WERI-Rb-1 (cell line): ENCODE measurements around the gene TAGAP.
"Not testable (repeated sequence)": the region's sequence is repeated elsewhere in the genome, so short reads cannot be mapped to it uniquely, and the experiment has no call there.

Source experiments
- DNase-seq: peaks from one replicate; pipeline ENCODE4 v3.0.0-alpha.2; 2020
- H3K27ac ChIP-seq: fragments of 250-450 bp; sonication (Bioruptor Pico); 2 replicates; pipeline ENCODE4 v1.5.1; 2020; ENCODE audit warnings: mild to moderate bottlenecking, moderate library complexity
- H3K27me3 ChIP-seq: fragments of 250-450 bp; sonication (Bioruptor Pico); 2 replicates; pipeline ENCODE4 v1.5.1; 2021; ENCODE audit warnings: mild to moderate bottlenecking, low read depth, moderate library complexity; ENCODE audit not compliant: insufficient read depth, severe bottlenecking
- H3K36me3 ChIP-seq: fragments of 250-450 bp; sonication (Bioruptor Pico); 2 replicates; pipeline ENCODE4 v1.5.1; 2020; ENCODE audit warnings: mild to moderate bottlenecking, moderate library complexity
- H3K4me3 ChIP-seq: 2 replicates; pipeline ENCODE4 v1.5.1; 2011; ENCODE audit warnings: low read depth, mild to moderate bottlenecking, control low read depth, low read length
- H3K9me3 ChIP-seq: fragments of 250-450 bp; sonication (Bioruptor Pico); 2 replicates; pipeline ENCODE4 v1.5.1; 2021; ENCODE audit warnings: mild to moderate bottlenecking, moderate library complexity; ENCODE audit not compliant: severe bottlenecking
- TF ChIP-seq, protein P1 (sequence below): IDR thresholded peaks from 2 replicates; pipeline ENCODE4 v1.5.1; 2011; ENCODE audit warnings: low read depth, mild to moderate bottlenecking, control low read depth, inconsistent platforms, low read length

The TAGAP gene

DNA sequence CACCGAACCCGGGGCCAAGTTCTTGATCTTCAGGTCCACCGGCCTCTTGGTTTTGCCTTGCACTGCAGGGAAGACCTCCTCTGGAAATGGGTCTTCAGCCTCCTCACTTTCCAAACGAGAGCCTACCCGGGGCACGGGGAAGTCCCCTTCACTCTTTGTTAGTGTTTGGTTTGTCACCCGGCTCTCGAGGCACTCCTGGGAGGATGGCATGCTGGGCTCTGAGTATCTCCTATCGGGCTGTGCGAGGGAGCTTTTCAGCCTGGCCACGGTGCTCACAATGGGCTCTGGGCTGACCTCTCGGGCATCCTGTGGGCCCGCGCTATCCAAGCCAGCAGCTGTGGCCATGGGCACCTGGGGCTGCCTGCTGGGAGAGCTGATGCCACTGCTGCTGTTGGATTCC is 8.1 kb downstream of the TAGAP start:
- no peak overlapping the region for H3K27ac ChIP-seq
- H3K36me3 ChIP-seq: no peaks in the 10 kb centered on the region
- no peaks in the 10 kb centered on the region for H3K9me3 ChIP-seq
- no peak for DNase-seq
- TF ChIP-seq, protein P1, sequence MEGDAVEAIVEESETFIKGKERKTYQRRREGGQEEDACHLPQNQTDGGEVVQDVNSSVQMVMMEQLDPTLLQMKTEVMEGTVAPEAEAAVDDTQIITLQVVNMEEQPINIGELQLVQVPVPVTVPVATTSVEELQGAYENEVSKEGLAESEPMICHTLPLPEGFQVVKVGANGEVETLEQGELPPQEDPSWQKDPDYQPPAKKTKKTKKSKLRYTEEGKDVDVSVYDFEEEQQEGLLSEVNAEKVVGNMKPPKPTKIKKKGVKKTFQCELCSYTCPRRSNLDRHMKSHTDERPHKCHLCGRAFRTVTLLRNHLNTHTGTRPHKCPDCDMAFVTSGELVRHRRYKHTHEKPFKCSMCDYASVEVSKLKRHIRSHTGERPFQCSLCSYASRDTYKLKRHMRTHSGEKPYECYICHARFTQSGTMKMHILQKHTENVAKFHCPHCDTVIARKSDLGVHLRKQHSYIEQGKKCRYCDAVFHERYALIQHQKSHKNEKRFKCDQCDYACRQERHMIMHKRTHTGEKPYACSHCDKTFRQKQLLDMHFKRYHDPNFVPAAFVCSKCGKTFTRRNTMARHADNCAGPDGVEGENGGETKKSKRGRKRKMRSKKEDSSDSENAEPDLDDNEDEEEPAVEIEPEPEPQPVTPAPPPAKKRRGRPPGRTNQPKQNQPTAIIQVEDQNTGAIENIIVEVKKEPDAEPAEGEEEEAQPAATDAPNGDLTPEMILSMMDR: no peak
- H3K27me3 ChIP-seq: no peaks in the 10 kb centered on the region
- H3K4me3 ChIP-seq: no peak overlapping the region

GRCh38 chr6:159035891-159036290 is 8.9 kb downstream of the TAGAP start:
- no peaks in the 10 kb centered on the region for H3K27me3 ChIP-seq
- no peaks in the 10 kb centered on the region for H3K9me3 ChIP-seq
- H3K4me3 ChIP-seq: no peak overlapping the region
- TF ChIP-seq, protein P1: no peak
- no peak for DNase-seq
- H3K36me3 ChIP-seq: no peaks in the 10 kb centered on the region
- no peak overlapping the region for H3K27ac ChIP-seq

DNA sequence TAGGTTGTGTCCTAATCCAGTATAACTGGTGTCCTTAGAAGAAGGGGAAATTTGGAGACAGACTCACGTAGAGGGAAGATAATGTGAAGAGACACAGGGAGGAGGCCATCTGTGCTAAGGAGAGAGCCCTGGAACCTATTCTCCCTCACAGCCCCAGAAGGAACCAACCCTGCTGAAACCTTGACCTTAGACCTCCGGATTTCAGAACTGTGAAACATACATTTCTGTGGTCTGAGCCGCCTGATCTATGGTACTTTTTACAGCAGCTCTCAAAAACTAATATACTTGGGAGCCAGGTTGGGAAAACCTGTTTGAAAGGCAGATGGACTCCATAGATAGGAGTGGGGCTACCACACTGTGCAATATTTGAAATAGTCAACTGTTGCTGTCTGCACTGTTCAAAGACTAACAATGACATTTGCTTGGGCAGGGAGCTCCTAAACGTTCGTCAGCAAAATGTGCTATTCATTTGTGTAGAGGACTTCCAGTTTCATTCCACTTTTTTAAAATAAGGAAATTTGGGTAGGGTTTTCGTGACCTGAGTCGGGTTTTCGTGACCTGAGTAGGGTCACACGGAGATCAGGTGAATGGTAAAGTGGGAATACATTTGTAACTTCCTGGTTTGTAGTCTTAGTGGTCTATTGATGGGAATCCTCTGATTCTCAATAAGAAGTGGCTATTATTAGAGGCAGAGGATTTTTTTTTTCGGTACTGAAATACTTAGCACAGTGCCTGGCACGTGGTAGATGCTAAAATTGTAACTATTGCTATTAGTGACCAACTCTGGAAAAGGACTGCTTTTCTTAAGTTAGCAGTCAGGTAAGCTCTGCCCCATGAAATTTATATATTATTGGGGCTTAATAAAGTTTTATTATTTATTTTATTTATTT is 11.4 kb downstream of the TAGAP start:
- Histone ChIP-seq H3K9me3 (no peaks in the 10 kb centered on the region), H3K36me3 (no peaks in the 10 kb centered on the region), H3K27ac (no peak overlapping the region), H3K27me3 (no peaks in the 10 kb centered on the region), H3K4me3 (no peak overlapping the region)
- no peak for DNase-seq
- TF ChIP-seq, protein P1: no peak

- TF ChIP-seq, protein P1: no peak
These were observed 12.9 kb downstream of the TAGAP start for GRCh38 chr6:159031846-159032245.

DNA sequence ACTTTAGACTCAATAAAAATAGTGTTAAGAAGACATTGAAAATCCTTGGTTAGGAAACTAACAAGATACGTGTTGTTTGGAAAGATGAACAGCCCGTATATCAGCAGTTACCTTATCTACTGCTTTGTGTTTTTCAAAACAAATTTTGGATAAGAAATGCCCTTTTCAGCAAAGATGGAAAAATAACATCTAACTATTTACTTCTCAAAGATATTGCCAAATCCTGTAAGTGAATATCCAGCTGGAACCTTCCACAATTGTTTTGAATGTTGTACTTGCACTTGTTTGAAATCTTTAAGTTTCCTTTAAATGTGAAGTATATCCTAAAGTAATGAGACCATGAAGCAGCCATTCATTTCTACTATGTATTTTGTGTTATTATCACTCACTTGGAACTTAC is 14.6 kb downstream of the TAGAP start:
- no peaks in the 10 kb centered on the region for H3K27me3 ChIP-seq
- no peak overlapping the region for H3K27ac ChIP-seq
- H3K9me3 ChIP-seq: peaks cover 3% of the 10 kb centered on the region
- no peaks in the 10 kb centered on the region for H3K36me3 ChIP-seq
- TF ChIP-seq, protein P1: no peak
- no peak overlapping the region for H3K4me3 ChIP-seq
- DNase-seq: no peak

More at GRCh38 chr6:159031846-159032245, 12.9 kb downstream of the TAGAP start:
- Histone ChIP-seq H3K27ac (no peak overlapping the region), H3K4me3 (no peak overlapping the region), H3K36me3 (no peaks in the 10 kb centered on the region), H3K27me3 (no peaks in the 10 kb centered on the region), H3K9me3 (no peaks in the 10 kb centered on the region)
- DNase-seq: no peak

DNA sequence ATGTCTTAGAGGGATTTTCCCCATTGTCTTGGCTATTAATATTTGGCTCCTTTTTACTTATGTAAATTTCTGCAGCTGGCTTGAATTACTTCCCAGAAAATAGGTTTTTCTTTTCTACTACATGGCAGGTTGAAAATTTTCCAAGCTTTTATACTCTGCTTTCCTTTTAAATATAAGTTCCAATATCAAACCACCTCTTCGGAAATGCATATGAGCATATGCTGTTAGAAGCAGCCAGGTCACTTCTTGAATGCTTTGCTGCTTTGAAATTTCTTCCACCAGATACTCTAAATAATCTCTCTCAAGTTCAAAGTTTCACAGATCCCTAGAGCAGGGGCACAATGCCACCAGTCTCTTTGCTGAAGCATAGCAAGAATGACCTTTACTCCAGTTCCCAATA is 19.6 kb downstream of the TAGAP start:
- not testable (repeated sequence) for DNase-seq, H3K4me3 ChIP-seq, H3K27me3 ChIP-seq, H3K36me3 ChIP-seq, H3K27ac ChIP-seq
- peaks cover 11% of the 10 kb centered on the region for H3K9me3 ChIP-seq
